Liver (tissue), 9 donors: ENCODE data around the gene TSHZ2. TPM values are rescaled to one million over a fixed set of nuclear protein-coding genes. Genes with fewer than 3 reads are reported as not detected.
"Not testable (repeated sequence)": the region's sequence is repeated elsewhere in the genome, so short reads cannot be mapped to it uniquely, and the experiment has no call there.

ENCODE experiments used
- DNase-seq: peaks from one replicate; pipeline ENCODE4 v3.0.0-alpha.2; 2017; ENCODE audit warnings: low spot score
- H3K27ac ChIP-seq, 2 donors: one replicate each; pipeline ENCODE4 v1.7.0; 2013; ENCODE audit warnings: inconsistent platforms in 2 of 2, low read length in 2 of 2, control low read depth in 1 of 2, low read depth in 1 of 2, mild to moderate bottlenecking in 1 of 2
- H3K27me3 ChIP-seq, 4 donors: one replicate each; pipeline versions ENCODE4 v1.6.1 to v1.7.0; 2013; ENCODE audit warnings: low read length in 3 of 4, inconsistent platforms in 1 of 4, mild to moderate bottlenecking in 1 of 4, moderate library complexity in 1 of 4; ENCODE audit not compliant: control insufficient read depth in 4 of 4, insufficient read depth in 4 of 4
- H3K36me3 ChIP-seq, 4 donors: one replicate each; pipeline versions ENCODE4 v1.6.1 to v1.7.0; 2013; ENCODE audit warnings: low read length in 3 of 4, mild to moderate bottlenecking in 3 of 4, low read depth in 1 of 4, moderate library complexity in 1 of 4; ENCODE audit not compliant: control insufficient read depth in 4 of 4, insufficient read depth in 3 of 4
- H3K4me1 ChIP-seq, 4 donors: one replicate each; pipeline versions ENCODE4 v1.6.1 to v1.7.0; 2013; ENCODE audit warnings: low read length in 3 of 4, mild to moderate bottlenecking in 3 of 4, moderate library complexity in 1 of 4; ENCODE audit not compliant: control insufficient read depth in 4 of 4, insufficient read depth in 4 of 4
- H3K4me3 ChIP-seq, 3 donors: one replicate each; pipeline versions ENCODE4 v1.6.1 to v1.7.0; 2013; ENCODE audit warnings: low read length in 3 of 3, control low read depth in 1 of 3, low read depth in 1 of 3, mild to moderate bottlenecking in 1 of 3
- H3K9ac ChIP-seq, 2 donors: one replicate each; pipeline ENCODE4 v1.7.0; 2013; ENCODE audit warnings: low read length in 2 of 2, mild to moderate bottlenecking in 2 of 2, moderate library complexity in 2 of 2, control low read depth in 1 of 2, low read depth in 1 of 2
- H3K9me3 ChIP-seq, 4 donors: one replicate each; pipeline versions ENCODE4 v1.6.1 to v1.7.0; 2013; ENCODE audit warnings: low read length in 3 of 4; ENCODE audit not compliant: control insufficient read depth in 4 of 4
- EGR1 ChIP-seq, 2 donors: IDR thresholded peaks; 2 replicates each; pipeline ENCODE4 v1.6.1; 2016 to 2018; ENCODE audit warnings: antibody characterized with exemption in 2 of 2, low read depth in 2 of 2
- FOXA1 ChIP-seq: IDR thresholded peaks from 2 replicates; pipeline ENCODE4 v1.6.1; 2016; ENCODE audit warnings: antibody characterized with exemption
- FOXA2 ChIP-seq: IDR thresholded peaks from 2 replicates; pipeline ENCODE4 v1.6.1; 2016; ENCODE audit warnings: antibody characterized with exemption
- HNF4A ChIP-seq, 2 donors: conservative IDR thresholded peaks; 2 replicates each; pipeline ENCODE4 v1.6.1; 2016; ENCODE audit warnings: antibody characterized with exemption in 2 of 2, mild to moderate bottlenecking in 2 of 2
- HNF4G ChIP-seq: IDR thresholded peaks from 2 replicates; pipeline ENCODE4 v1.6.1; 2016; ENCODE audit warnings: antibody characterized with exemption
- JUND ChIP-seq, 2 donors: IDR thresholded peaks; 2 replicates each; pipeline ENCODE4 v1.6.1; 2016; ENCODE audit warnings: antibody characterized with exemption in 2 of 2
- NR2F2 ChIP-seq: IDR thresholded peaks from 2 replicates; pipeline ENCODE4 v1.6.1; 2016; ENCODE audit warnings: antibody characterized with exemption
- RAD21 ChIP-seq, 2 donors: IDR thresholded peaks; 2 replicates each; pipeline ENCODE4 v1.6.1; 2016; ENCODE audit warnings: antibody characterized with exemption in 2 of 2, mild to moderate bottlenecking in 2 of 2
- RXRA ChIP-seq, 2 donors: IDR thresholded peaks; 2 replicates each; pipeline ENCODE4 v1.6.1; 2017 to 2018; ENCODE audit warnings: antibody characterized with exemption in 2 of 2, mild to moderate bottlenecking in 1 of 2
- SP1 ChIP-seq: IDR thresholded peaks from 2 replicates; pipeline ENCODE4 v1.6.1; 2018; ENCODE audit warnings: antibody characterized with exemption, mild to moderate bottlenecking
- TAF1 ChIP-seq: conservative IDR thresholded peaks from 2 replicates; pipeline ENCODE4 v1.6.1; 2016; ENCODE audit warnings: antibody characterized with exemption, mild to moderate bottlenecking
- YY1 ChIP-seq: IDR thresholded peaks from 2 replicates; pipeline ENCODE4 v1.6.1; 2016; ENCODE audit warnings: antibody characterized with exemption, mild to moderate bottlenecking
- WGBS: extraction: QIAGEN DNeasy Blood & Tissue Kit; methylation state at CpG from one replicate; pipeline ENCODE4 v1.1.7; 2013; 5-methylcytosine and 5-hydroxymethylcytosine counted together
- polyA plus RNA-seq, 2 donors: library from polyadenylated mRNA; stranded (reverse) in 1 of 2; unstranded in 1 of 2; fragments of 200-250 nt in 1 of 2; fragments of >200 nt in 1 of 2; fragmentation: Nextera tagmentation in 1 of 2; extraction: Ambion mirVana in 1 of 2; gene quantifications; one replicate each; pipeline versions ENCODE4 v1.2.1 to v1.2.3, GENCODE V29; 2013 to 2015
- total RNA-seq, 2 donors: library from RNA; depleted of rRNA; stranded (reverse); fragments of >200 nt; gene quantifications; one replicate each; pipeline ENCODE4 v1.2.3, GENCODE V29; 2014
- TF ChIP-seq, protein P1 (sequence below): IDR thresholded peaks from 2 replicates; pipeline ENCODE4 v1.6.1; 2016; ENCODE audit warnings: antibody characterized with exemption, mild to moderate bottlenecking
- TF ChIP-seq, protein P2 (sequence below): IDR thresholded peaks from 2 replicates; pipeline ENCODE4 v1.6.1; 2016; ENCODE audit warnings: antibody characterized with exemption
- TF ChIP-seq, protein P3 (sequence below): IDR thresholded peaks from 2 replicates; pipeline ENCODE4 v1.6.1; 2016; ENCODE audit warnings: antibody characterized with exemption
- TF ChIP-seq, protein P4 (sequence below): IDR thresholded peaks from 2 replicates; pipeline ENCODE4 v1.6.1; 2016; ENCODE audit warnings: antibody characterized with exemption
- TF ChIP-seq, protein P5 (sequence below): fragments of 150-350 bp; IDR thresholded peaks from 2 replicates; pipeline ENCODE4 v1.5.1; 2017; ENCODE audit warnings: improper control_type of control experiment, low read depth, low read length; ENCODE audit not compliant: missing input control
- donor health status: healthy.
- donor health status: healthy.
- donor health status: healthy.
- donor health status: healthy.
- donor health status: healthy.

Gene TSHZ2
- total and polyA plus RNA-seq, 4 donors = 2.9 to 11.3 (median 7.8) TPM

DNA sequence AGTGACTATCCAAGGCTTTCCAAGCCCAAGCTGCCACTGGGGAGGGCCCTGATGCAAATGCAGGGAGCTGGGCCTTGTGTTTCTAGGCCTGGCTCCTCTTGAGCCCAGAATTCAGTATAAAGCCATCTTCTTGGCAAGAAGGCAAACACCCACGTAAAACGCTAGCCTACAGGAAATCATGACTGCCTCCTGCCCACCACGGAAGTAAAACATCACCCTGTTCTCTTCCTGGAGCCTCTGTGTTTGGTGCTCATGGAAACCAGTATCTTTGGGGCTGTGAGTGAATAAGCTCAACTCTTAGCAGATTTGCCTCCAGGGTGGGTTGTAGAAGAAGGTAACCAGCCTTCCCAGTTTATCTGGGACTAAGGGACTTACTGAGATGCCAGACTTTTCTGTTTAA, 350.5 kb downstream of the TSHZ2 start:
- no peak for DNase-seq
- TF ChIP-seq, protein P1, sequence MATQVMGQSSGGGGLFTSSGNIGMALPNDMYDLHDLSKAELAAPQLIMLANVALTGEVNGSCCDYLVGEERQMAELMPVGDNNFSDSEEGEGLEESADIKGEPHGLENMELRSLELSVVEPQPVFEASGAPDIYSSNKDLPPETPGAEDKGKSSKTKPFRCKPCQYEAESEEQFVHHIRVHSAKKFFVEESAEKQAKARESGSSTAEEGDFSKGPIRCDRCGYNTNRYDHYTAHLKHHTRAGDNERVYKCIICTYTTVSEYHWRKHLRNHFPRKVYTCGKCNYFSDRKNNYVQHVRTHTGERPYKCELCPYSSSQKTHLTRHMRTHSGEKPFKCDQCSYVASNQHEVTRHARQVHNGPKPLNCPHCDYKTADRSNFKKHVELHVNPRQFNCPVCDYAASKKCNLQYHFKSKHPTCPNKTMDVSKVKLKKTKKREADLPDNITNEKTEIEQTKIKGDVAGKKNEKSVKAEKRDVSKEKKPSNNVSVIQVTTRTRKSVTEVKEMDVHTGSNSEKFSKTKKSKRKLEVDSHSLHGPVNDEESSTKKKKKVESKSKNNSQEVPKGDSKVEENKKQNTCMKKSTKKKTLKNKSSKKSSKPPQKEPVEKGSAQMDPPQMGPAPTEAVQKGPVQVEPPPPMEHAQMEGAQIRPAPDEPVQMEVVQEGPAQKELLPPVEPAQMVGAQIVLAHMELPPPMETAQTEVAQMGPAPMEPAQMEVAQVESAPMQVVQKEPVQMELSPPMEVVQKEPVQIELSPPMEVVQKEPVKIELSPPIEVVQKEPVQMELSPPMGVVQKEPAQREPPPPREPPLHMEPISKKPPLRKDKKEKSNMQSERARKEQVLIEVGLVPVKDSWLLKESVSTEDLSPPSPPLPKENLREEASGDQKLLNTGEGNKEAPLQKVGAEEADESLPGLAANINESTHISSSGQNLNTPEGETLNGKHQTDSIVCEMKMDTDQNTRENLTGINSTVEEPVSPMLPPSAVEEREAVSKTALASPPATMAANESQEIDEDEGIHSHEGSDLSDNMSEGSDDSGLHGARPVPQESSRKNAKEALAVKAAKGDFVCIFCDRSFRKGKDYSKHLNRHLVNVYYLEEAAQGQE = no peak
- TF ChIP-seq FOXA1 (no peak), NR2F2 (no peak), HNF4G (no peak), JUND (IDR thresholded peaks at IDR 0.05) (no peak), FOXA2 (no peak), TAF1 (no peak)
- TF ChIP-seq, protein P2, sequence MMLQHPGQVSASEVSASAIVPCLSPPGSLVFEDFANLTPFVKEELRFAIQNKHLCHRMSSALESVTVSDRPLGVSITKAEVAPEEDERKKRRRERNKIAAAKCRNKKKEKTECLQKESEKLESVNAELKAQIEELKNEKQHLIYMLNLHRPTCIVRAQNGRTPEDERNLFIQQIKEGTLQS = no peak
- TF ChIP-seq, protein P3, sequence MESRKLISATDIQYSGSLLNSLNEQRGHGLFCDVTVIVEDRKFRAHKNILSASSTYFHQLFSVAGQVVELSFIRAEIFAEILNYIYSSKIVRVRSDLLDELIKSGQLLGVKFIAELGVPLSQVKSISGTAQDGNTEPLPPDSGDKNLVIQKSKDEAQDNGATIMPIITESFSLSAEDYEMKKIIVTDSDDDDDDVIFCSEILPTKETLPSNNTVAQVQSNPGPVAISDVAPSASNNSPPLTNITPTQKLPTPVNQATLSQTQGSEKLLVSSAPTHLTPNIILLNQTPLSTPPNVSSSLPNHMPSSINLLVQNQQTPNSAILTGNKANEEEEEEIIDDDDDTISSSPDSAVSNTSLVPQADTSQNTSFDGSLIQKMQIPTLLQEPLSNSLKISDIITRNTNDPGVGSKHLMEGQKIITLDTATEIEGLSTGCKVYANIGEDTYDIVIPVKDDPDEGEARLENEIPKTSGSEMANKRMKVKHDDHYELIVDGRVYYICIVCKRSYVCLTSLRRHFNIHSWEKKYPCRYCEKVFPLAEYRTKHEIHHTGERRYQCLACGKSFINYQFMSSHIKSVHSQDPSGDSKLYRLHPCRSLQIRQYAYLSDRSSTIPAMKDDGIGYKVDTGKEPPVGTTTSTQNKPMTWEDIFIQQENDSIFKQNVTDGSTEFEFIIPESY = no peak
- Histone ChIP-seq H3K27me3 (no peaks in the 10 kb centered on the region), H3K9ac (no peak overlapping the region), H3K27ac (no peak overlapping the region), H3K36me3 (no peaks in the 10 kb centered on the region), H3K9me3 (no peaks in the 10 kb centered on the region), H3K4me3 (no peak overlapping the region), H3K4me1 (no peaks in the 10 kb centered on the region)
- 76% methylated on average over 3 of the region's 3 CpGs for WGBS

DNA sequence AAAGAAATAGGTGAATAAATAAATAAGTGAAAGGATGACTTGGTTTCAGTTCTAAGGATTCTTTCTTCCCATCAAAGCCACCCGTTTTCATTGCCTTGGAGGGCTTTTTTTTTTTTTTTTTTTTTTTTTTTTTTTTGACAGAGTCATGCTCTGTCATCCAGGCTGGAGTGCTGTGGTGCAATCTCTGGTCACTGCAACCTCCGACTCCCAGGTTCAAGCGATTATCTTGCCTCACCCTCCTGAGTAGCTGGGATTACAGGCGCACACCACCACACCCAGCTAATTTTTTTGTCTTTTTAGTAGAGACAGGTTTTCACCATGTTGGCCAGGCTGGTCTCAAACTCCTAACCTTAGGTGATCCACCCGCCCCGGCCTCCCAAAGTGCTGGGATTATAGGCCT, 351.3 kb downstream of the TSHZ2 start:
- H3K27me3 ChIP-seq, H3K4me3 ChIP-seq, H3K9ac ChIP-seq, H3K36me3 ChIP-seq, H3K9me3 ChIP-seq, H3K27ac ChIP-seq, DNase-seq, H3K4me1 ChIP-seq: not testable (repeated sequence)
- WGBS = 91% methylated on average over 6 of the region's 6 CpGs

DNA sequence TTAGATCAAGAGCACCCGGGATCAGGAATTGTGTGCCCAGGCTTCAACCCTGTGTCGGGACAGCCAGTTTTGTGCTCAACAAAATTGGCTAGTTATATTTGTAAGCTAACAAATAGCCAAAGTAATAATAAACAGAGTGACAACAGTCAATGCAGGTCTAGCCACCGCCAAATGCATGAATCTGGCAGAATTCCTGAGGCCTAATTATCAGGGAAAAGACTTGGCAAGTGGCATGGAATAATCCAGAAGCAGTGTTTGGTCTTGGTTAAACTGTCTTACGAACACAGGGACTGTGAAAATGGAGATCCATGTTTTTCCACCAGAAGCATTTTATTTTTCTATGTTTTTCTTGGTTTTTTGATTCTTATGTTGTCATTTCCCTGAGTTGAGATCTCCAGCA, 352.7 kb downstream of the TSHZ2 start:
- no peak for TF ChIP-seq RXRA (IDR thresholded peaks at IDR 0.05)
- TF ChIP-seq EGR1 (IDR thresholded peaks at IDR 0.05; ENCODE audit: low read depth in 2 of 2) = no peak
- TF ChIP-seq, protein P4, sequence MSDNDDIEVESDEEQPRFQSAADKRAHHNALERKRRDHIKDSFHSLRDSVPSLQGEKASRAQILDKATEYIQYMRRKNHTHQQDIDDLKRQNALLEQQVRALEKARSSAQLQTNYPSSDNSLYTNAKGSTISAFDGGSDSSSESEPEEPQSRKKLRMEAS = no peak
- no peak for TF ChIP-seq FOXA2
- TF ChIP-seq HNF4A (conservative IDR thresholded peaks at IDR 0.05) = no peak
- TF ChIP-seq, protein P2 = no peak
- TF ChIP-seq RAD21 (IDR thresholded peaks at IDR 0.05) = no peak
- TF ChIP-seq YY1 = no peak
- TF ChIP-seq NR2F2 = no peak
- TF ChIP-seq FOXA1 = no peak
- TF ChIP-seq SP1 = no peak
- TF ChIP-seq, protein P5, sequence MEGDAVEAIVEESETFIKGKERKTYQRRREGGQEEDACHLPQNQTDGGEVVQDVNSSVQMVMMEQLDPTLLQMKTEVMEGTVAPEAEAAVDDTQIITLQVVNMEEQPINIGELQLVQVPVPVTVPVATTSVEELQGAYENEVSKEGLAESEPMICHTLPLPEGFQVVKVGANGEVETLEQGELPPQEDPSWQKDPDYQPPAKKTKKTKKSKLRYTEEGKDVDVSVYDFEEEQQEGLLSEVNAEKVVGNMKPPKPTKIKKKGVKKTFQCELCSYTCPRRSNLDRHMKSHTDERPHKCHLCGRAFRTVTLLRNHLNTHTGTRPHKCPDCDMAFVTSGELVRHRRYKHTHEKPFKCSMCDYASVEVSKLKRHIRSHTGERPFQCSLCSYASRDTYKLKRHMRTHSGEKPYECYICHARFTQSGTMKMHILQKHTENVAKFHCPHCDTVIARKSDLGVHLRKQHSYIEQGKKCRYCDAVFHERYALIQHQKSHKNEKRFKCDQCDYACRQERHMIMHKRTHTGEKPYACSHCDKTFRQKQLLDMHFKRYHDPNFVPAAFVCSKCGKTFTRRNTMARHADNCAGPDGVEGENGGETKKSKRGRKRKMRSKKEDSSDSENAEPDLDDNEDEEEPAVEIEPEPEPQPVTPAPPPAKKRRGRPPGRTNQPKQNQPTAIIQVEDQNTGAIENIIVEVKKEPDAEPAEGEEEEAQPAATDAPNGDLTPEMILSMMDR = no peak

More for the DNA sequence above, 352.7 kb downstream of the TSHZ2 start:
- 86% methylated on average over 4 of the region's 4 CpGs for WGBS
- Histone ChIP-seq H3K36me3 (no peaks in the 10 kb centered on the region), H3K27ac (no peak overlapping the region), H3K27me3 (no peaks in the 10 kb centered on the region), H3K4me3 (no peak overlapping the region), H3K9me3 (no peaks in the 10 kb centered on the region), H3K9ac (no peak overlapping the region), H3K4me1 (no peaks in the 10 kb centered on the region)
- no peak for DNase-seq
